NCI-H446 treated with DMSO at 0.1 percent for 48 hours (cell line): ENCODE results near the gene PLD4.
"Not testable (repeated sequence)": the region's sequence is repeated elsewhere in the genome, so short reads cannot be mapped to it uniquely, and the experiment has no call there.

Experiments used
- DNase-seq: peaks from one replicate; lab custom pipeline; 2025; lab: John Stamatoyannopoulos, UW

Gene PLD4

GRCh38 chr14:104886690-104887622 lies 37.7 kb upstream of the PLD4 start:
- DNase-seq, result no peak

GRCh38 chr14:104887623-104888488 lies 36.8 kb upstream of the PLD4 start:
- no peak for DNase-seq

GRCh38 chr14:104888489-104889374 lies 35.9 kb upstream of the PLD4 start:
- DNase-seq, result no peak

- DNase-seq, result no peak
These were observed 35.3 kb upstream of the PLD4 start for GRCh38 chr14:104889375-104889757.

- not testable (repeated sequence) for DNase-seq
These were observed 34.4 kb upstream of the PLD4 start for GRCh38 chr14:104890292-104890691.

GRCh38 chr14:104891121-104891551 lies 33.5 kb upstream of the PLD4 start:
- no peak for DNase-seq

GRCh38 chr14:104891664-104892530 lies 32.8 kb upstream of the PLD4 start:
- no peak for DNase-seq

- DNase-seq, result no peak
These were observed 31.9 kb upstream of the PLD4 start for GRCh38 chr14:104892531-104893434.

GRCh38 chr14:104893435-104894207 lies 31.1 kb upstream of the PLD4 start:
- DNase-seq, result no peak

- DNase-seq, result no peak
These were observed 30.1 kb upstream of the PLD4 start for GRCh38 chr14:104894331-104895206.

- no peak for DNase-seq
These were observed 29.4 kb upstream of the PLD4 start for GRCh38 chr14:104895207-104895785.

GRCh38 chr14:104895786-104896661 lies 28.7 kb upstream of the PLD4 start:
- no peak for DNase-seq

- DNase-seq, result no peak
These were observed 27.1 kb upstream of the PLD4 start for GRCh38 chr14:104897330-104898194.

GRCh38 chr14:104898195-104898558 lies 26.5 kb upstream of the PLD4 start:
- no peak for DNase-seq

GRCh38 chr14:104898870-104899510 lies 25.7 kb upstream of the PLD4 start:
- no peak for DNase-seq
